Measurements from ENCODE around the gene ENDOD1. TPM values are rescaled to one million over a fixed set of nuclear protein-coding genes. Genes with fewer than 3 reads are reported as not detected.

Gene ENDOD1
- total RNA-seq, 1 experiment from 2014 or later = 8.1 TPM

DNA sequence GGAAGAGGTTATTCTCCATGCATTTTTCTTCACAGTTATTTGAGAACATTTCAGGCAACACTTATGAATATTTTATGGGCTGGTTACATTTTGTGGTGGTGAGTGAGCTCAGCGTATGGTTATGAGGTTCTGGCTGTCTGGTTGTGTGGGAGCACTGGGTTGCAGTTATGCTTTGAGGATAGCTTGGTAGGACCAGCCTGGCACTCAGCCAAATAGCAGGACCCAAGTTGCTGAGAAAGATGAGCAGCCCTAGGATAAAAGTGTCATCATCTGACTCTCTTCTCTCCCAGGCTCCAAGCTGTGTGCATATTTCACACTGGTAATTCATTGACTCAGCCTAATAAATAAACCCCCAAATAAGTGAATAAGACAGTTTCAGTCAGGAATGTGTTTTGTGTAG, 31.0 kb upstream of the ENDOD1 start:
- DNase-seq = no peak
- Histone ChIP-seq H3F3A (ENCODE audit: insufficient read depth, low read depth) (no peaks in the 10 kb centered on the region), H3K36me3 (ENCODE audit: low read depth) (no peaks in the 10 kb centered on the region), H3K9me2 (ENCODE audit: insufficient read depth) (no peaks in the 10 kb centered on the region), H4K20me1 (ENCODE audit: insufficient read depth) (no peaks in the 10 kb centered on the region), H3K4me2 (no peak overlapping the region), H2AFZ (no peak overlapping the region), H3K79me2 (ENCODE audit: low read depth) (no peaks in the 10 kb centered on the region), H3K4me3 (no peak overlapping the region), H3K9me3 (ENCODE audit: insufficient read depth, low read depth) (no peaks in the 10 kb centered on the region; the same call in 1 of the 2 replicates), H3K4me1 (replicated peaks; ENCODE audit: insufficient read depth) (no peaks in the 10 kb centered on the region), H3K27ac (no peak overlapping the region), H3K27me3 (ENCODE audit: insufficient read depth, low read depth) (0 out of 2 replicates have a peak, but pooled peaks cover 9% of the 10 kb centered on the region)
- intact Hi-C loops (cut with micrococcal nuclease; ENCODE audit: unreplicated experiment) = no loop called here
- ChIA-PET CTCF (no interaction called here), POLR2A (ENCODE audit: unreplicated experiment) (no interaction called here)
- no TSS peak for BruUV-seq (replicated peaks)
- TF ChIP-seq, protein P1, sequence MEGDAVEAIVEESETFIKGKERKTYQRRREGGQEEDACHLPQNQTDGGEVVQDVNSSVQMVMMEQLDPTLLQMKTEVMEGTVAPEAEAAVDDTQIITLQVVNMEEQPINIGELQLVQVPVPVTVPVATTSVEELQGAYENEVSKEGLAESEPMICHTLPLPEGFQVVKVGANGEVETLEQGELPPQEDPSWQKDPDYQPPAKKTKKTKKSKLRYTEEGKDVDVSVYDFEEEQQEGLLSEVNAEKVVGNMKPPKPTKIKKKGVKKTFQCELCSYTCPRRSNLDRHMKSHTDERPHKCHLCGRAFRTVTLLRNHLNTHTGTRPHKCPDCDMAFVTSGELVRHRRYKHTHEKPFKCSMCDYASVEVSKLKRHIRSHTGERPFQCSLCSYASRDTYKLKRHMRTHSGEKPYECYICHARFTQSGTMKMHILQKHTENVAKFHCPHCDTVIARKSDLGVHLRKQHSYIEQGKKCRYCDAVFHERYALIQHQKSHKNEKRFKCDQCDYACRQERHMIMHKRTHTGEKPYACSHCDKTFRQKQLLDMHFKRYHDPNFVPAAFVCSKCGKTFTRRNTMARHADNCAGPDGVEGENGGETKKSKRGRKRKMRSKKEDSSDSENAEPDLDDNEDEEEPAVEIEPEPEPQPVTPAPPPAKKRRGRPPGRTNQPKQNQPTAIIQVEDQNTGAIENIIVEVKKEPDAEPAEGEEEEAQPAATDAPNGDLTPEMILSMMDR (conservative IDR thresholded peaks at IDR 0.05) = no peak
- TF ChIP-seq EZH2 (IDR thresholded peaks at IDR 0.05; ENCODE audit: low read depth) = no peak

GRCh38 chr11:95059046-95059445, 30.6 kb upstream of the ENDOD1 start:
- Histone ChIP-seq H3K36me3 (ENCODE audit: low read depth) (no peaks in the 10 kb centered on the region), H2AFZ (no peak overlapping the region), H3F3A (ENCODE audit: insufficient read depth, low read depth) (no peaks in the 10 kb centered on the region), H4K20me1 (ENCODE audit: insufficient read depth) (no peaks in the 10 kb centered on the region), H3K27ac (no peak overlapping the region), H3K27me3 (ENCODE audit: insufficient read depth, low read depth) (0 out of 2 replicates have a peak, but pooled peaks cover 9% of the 10 kb centered on the region), H3K4me1 (replicated peaks; ENCODE audit: insufficient read depth) (no peaks in the 10 kb centered on the region), H3K79me2 (ENCODE audit: low read depth) (no peaks in the 10 kb centered on the region), H3K9me3 (ENCODE audit: insufficient read depth, low read depth) (no peaks in the 10 kb centered on the region; the same call in 1 of the 2 replicates), H3K9me2 (ENCODE audit: insufficient read depth) (no peaks in the 10 kb centered on the region), H3K4me3 (no peak overlapping the region), H3K4me2 (no peak overlapping the region)
- POLR2A ChIA-PET (ENCODE audit: unreplicated experiment) = no interaction called here
- intact Hi-C loops (cut with micrococcal nuclease; ENCODE audit: unreplicated experiment) = no loop called here
- DNase-seq = no peak
- no TSS peak for BruUV-seq (replicated peaks)
- no peak for TF ChIP-seq EZH2 (IDR thresholded peaks at IDR 0.05; ENCODE audit: low read depth)
- TF ChIP-seq, protein P1 (conservative IDR thresholded peaks at IDR 0.05) = no peak
- CTCF ChIA-PET = no interaction called here

DNA sequence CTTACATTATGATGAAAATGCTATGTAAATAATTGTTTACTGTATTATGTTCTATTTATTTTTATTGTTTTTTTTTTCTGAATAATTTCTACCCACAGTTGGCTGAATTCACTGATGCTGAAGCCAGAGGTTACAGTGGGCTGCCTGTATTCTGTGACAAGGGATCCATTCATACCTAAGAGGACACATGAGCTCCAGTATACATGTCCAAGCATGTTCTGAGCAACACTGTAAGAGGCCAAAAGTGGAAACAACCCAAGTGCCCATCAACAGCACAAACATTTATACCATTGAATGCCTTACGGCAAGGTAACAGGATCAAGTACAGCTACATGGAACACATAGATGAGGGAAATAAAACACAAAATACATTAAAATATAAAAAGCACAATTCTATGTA, 24.3 kb upstream of the ENDOD1 start:
- BruUV-seq (replicated peaks) = no TSS peak
- TF ChIP-seq, protein P1 (conservative IDR thresholded peaks at IDR 0.05) = no peak
- TF ChIP-seq EZH2 (IDR thresholded peaks at IDR 0.05; ENCODE audit: low read depth) = no peak
- peaks cover 27% of the 10 kb centered on the region for H3K79me2 ChIP-seq (ENCODE audit: low read depth)
- no peaks in the 10 kb centered on the region for H3K9me2 ChIP-seq (ENCODE audit: insufficient read depth)
- H4K20me1 ChIP-seq (ENCODE audit: insufficient read depth) = 0 out of 2 replicates have a peak, but pooled peaks cover 6% of the 10 kb centered on the region
- no peaks in the 10 kb centered on the region for H3K9me3 ChIP-seq (ENCODE audit: insufficient read depth, low read depth)
- H3K27ac ChIP-seq = no peak overlapping the region
- no peak overlapping the region for H3K4me2 ChIP-seq
- ChIA-PET POLR2A (ENCODE audit: unreplicated experiment) (no interaction called here), CTCF (no interaction called here)
- peaks cover 15% of the 10 kb centered on the region for H3F3A ChIP-seq (ENCODE audit: insufficient read depth, low read depth)
- intact Hi-C loops (cut with micrococcal nuclease; ENCODE audit: unreplicated experiment) = loop anchor here (5.0 to 10.0 kb wide), 6 partner anchors 42 to 1362 kb away; partner anchors contain the start of genes CWC15 and KDM4D
- no peak for DNase-seq
- no peaks in the 10 kb centered on the region for H3K27me3 ChIP-seq (ENCODE audit: insufficient read depth, low read depth)
- H3K4me1 ChIP-seq (replicated peaks; ENCODE audit: insufficient read depth) = peaks cover 20% of the 10 kb centered on the region
- peaks cover 7% of the 10 kb centered on the region for H3K36me3 ChIP-seq (ENCODE audit: low read depth)
- H3K4me3 ChIP-seq = no peak overlapping the region
- H2AFZ ChIP-seq = no peak overlapping the region

All from PC-9 (cell line).